GM21360 (cell line): ENCODE results near the gene GRAMD2A.

Source experiments
- ATAC-seq: cut with Tn5 transposase; IDR thresholded peaks from one replicate; pipeline ENCODE4 v1.9.1; 2021; ENCODE audit warnings: mild to moderate bottlenecking, moderate library complexity; ENCODE audit not compliant: unreplicated experiment

The GRAMD2A gene

GRCh38 chr15:72197460-72198355, at the start of gene GRAMD2A:
Gene GRAMD2A, minus strand, starts transcription at chr15:72197787.
- ATAC-seq, result no peak

GRCh38 chr15:72242775-72243370, 45.3 kb upstream of the GRAMD2A start:
- no peak for ATAC-seq

- no peak for ATAC-seq
These were observed 42.1 kb upstream of the GRAMD2A start for GRCh38 chr15:72239652-72240051.

GRCh38 chr15:72238586-72238985, 41.0 kb upstream of the GRAMD2A start:
- ATAC-seq, result no peak

DNA sequence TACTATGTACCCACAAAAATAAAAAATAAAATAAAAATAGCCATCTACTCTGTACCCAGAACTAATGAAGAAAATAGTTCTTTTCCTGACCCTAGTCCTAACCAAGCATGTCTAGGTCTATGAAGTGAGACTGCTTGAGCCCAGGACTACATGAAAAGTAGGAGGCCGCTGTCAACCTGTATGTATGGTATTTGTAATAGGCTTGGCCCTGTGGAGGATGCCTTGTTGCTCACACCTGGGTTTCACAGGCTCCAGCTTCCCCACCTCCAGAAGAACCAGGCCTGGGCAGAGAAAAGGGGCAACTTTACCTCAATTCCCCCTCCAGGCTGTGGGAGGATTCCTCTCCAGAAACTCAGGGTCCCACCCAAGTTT, 40.3 kb upstream of the GRAMD2A start:
- no peak for ATAC-seq

- ATAC-seq, result peak; percentile 71
These were observed 39.7 kb upstream of the GRAMD2A start for GRCh38 chr15:72237029-72237852.

- no peak for ATAC-seq
These were observed 38.9 kb upstream of the GRAMD2A start for GRCh38 chr15:72236381-72237003.

GRCh38 chr15:72235298-72235697, 37.7 kb upstream of the GRAMD2A start:
- ATAC-seq, result no peak

- no peak for ATAC-seq
These were observed 36.2 kb upstream of the GRAMD2A start for GRCh38 chr15:72233769-72234168.

- no peak for ATAC-seq
These were observed 34.4 kb upstream of the GRAMD2A start for GRCh38 chr15:72231833-72232478.

DNA sequence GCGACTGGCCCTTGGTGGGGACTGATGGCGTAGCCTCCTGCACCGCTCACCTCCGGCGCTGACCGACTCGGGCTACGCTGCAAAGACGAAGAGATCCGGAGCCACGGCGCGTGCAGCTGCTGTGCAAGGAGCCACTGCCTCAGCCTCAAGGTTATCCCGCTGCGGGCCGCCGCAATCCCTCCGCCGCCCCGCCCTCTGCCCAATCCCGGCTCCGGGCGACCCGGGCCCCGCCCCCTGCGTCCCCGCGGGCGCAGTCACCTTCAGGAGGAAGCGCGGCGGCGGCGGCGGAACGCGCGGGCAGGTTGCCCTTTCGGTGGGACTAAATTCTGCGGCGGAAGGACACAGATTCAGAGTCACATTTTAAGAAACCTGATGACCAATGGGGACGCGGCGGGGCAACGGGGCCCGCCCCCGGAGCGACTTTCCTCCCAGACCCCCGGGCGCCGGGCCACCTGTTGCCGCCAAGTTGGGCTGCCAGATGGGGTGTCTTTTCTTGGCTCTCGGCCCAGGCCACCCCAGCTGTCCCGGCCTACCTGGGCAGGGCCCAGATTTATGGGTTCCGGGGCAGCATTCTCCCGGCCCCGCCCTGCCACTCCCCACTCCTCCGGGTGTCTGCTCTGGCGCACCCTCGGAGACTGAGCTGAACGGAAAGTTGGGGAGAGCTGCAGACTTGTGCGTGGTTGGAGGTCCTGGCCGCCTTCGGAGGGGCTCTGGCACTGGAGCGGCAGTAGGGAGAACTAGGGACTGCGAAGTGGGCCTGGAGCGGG, 33.7 kb upstream of the GRAMD2A start, which contains the start of gene PKM:
PKM (minus strand) TSS at position 125 of the 767 bp plus-strand sequence. CDS start 12,093 bp downstream, outside the sequence.
- peak; percentile 39 for ATAC-seq

DNA sequence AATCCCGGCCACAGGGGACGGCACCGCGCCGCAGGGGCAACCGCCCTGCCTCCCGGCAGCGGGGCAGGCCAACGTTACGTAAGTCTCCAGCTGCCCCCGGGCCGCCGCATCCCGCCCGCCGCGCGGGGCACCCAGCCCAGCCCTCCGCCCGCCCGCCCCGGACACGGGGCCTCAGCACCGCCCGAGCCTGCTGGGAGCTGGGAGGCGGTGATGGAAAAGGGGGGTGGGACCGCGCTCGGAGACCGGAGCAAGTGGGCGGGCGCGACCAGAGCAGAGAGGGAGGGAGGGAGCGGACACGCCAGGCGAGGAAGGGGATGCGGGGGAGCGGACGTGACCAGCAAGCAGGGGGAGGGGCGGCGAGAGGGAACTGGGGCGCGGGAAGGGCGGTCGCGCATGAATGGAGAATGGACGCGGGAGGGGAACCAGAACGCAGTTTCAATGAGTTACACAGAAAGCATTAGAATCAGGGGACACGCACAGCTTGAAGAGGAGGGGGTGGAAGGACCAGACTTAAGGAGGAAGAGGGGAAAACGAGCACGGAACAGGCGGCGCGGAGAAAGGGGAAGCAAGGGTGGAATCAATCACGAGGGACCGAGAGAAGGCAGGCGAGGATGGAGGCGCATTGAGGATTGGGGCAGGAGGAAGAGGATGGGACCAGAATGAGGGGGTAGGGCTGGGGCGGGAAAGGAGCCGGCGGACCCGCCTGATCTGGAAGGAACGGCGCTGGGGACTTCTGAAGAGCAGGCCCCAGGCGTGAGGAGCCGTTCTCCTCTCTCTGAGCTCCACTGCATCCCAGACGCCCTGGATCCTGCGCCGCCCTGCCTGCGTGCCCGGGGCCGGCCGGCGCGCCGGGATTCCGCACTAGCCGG, 32.8 kb upstream of the GRAMD2A start:
- no peak for ATAC-seq

GRCh38 chr15:72229947-72230196, 32.3 kb upstream of the GRAMD2A start:
- ATAC-seq, result no peak

GRCh38 chr15:72229076-72229946, 31.7 kb upstream of the GRAMD2A start:
- ATAC-seq, result no peak

GRCh38 chr15:72227720-72228119, 30.1 kb upstream of the GRAMD2A start:
- ATAC-seq, result no peak

DNA sequence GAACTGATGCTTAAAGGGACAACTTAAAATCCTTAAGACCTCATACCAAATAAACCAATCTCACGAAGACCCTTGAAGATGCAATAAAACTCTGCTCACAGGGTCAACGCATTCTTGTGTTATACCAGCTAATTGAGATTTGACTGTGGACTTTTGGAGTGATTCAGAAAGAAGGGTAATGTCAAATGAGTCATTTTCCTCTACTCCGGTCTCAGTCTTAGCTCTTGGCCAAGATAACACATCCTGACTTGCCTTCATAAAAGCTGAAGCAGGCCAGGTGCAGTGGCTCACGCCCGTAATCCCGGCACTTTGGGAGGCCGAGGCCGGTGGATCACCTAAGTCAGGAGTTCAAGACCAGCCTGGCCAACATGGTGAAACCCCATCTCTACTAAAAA, 29.6 kb upstream of the GRAMD2A start:
- no peak for ATAC-seq

GRCh38 chr15:72223278-72223677, 25.7 kb upstream of the GRAMD2A start:
- ATAC-seq, result no peak

DNA sequence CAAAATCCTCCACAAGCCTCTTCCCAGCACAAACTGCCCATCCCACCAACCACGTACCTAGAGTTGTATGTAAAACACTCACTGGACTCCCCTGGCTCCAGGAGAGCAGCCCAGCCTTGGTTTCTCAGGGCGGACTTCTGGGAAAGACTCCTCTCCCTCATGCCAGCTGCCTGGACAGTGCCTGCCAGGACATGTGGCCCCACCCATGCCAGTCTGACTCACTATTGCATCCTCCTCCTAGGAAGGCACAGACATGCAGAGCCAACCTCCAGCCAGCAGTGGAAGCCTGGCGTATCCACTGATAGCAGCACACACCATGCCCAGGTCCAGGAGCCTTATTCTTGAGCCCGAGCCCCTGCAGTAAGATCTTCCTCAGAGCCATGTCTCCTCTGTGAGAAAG, 24.8 kb upstream of the GRAMD2A start:
- ATAC-seq, result no peak
